SK-N-SH (cell line): ENCODE measurements around the gene CCDC14. TPM values are rescaled to one million over a fixed set of nuclear protein-coding genes. Genes with fewer than 3 reads are reported as not detected.
"Not testable (repeated sequence)": the region's sequence is repeated elsewhere in the genome, so short reads cannot be mapped to it uniquely, and the experiment has no call there.

ENCODE experiments used
- CTCF ChIA-PET: fragments of 300-600, 350-600 bp; formaldehyde crosslinking; extraction: SDS; loops from one replicate; lab custom pipeline; 2021; lab: Yijun Ruan, JAX
- POLR2A ChIA-PET: fragments of 350-600 bp; sonication (Branson Sonifier 250); formaldehyde crosslinking; extraction: SDS; loops from one replicate; lab custom pipeline; 2020; ENCODE audit warnings: antibody characterized with exemption, inconsistent platforms; lab: Yijun Ruan, JAX
- DNase-seq: peaks from one replicate; pipeline ENCODE4 v3.0.0; 2012
- H2AFZ ChIP-seq: fragments of 200-600 bp; sonication (generic); 2 replicates; pipeline ENCODE4 v1.8.1; 2016; ENCODE audit warnings: antibody characterized with exemption, mild to moderate bottlenecking, low read depth
- H3F3A ChIP-seq: fragments of 200-600 bp; sonication (generic); replicated peaks from 2 replicates; pipeline ENCODE3; 2016; ENCODE audit warnings: antibody characterized with exemption, mild to moderate bottlenecking; ENCODE audit not compliant: insufficient read depth
- H3K27ac ChIP-seq, 2 experiments: fragments of 200-500 bp in 1 of 2; fragments of 200-600 bp in 1 of 2; sonication (Bioruptor generic) in 1 of 2; sonication (generic), shearing (Covaris generic) in 1 of 2; 2 replicates each; pipeline versions ENCODE4 v1.5.1 to v1.6.1; 2014 to 2016; ENCODE audit warnings: low read depth in 2 of 2, inconsistent platforms in 1 of 2, low read length in 1 of 2, mild to moderate bottlenecking in 1 of 2, mixed read lengths in 1 of 2
- H3K27me3 ChIP-seq: fragments of 200-600 bp; sonication (generic), shearing (Covaris generic); 2 replicates; pipeline ENCODE4 v1.6.1; 2016; ENCODE audit warnings: mixed run types; ENCODE audit not compliant: insufficient read depth
- H3K36me3 ChIP-seq, 2 experiments: fragments of 200-500 bp in 1 of 2; fragments of 200-600 bp in 1 of 2; sonication (Bioruptor generic) in 1 of 2; sonication (generic) in 1 of 2; replicated peaks in 1 of 2; 2 replicates each; pipeline versions ENCODE3 to v1.5.1; 2014 to 2016; ENCODE audit warnings: low read length in 1 of 2, mild to moderate bottlenecking in 1 of 2; ENCODE audit not compliant: insufficient read depth in 2 of 2, control insufficient read depth in 1 of 2
- H3K4me1 ChIP-seq, 2 experiments: fragments of 200-500 bp in 1 of 2; fragments of 200-600 bp in 1 of 2; sonication (Bioruptor generic) in 1 of 2; sonication (generic), shearing (Covaris generic) in 1 of 2; 2 replicates each; pipeline versions ENCODE4 v1.5.1 to v1.6.1; 2014 to 2016; ENCODE audit warnings: low read depth in 1 of 2, low read length in 1 of 2, mixed run types in 1 of 2; ENCODE audit not compliant: insufficient read depth in 2 of 2, control insufficient read depth in 1 of 2
- H3K4me2 ChIP-seq: fragments of 200-600 bp; sonication (generic), shearing (Covaris generic); 2 replicates; pipeline ENCODE4 v1.6.1; 2017; ENCODE audit warnings: mixed run types
- H3K4me3 ChIP-seq, 2 experiments: fragments of 200-500 bp in 1 of 2; fragments of 200-600 bp in 1 of 2; sonication (Bioruptor generic) in 1 of 2; sonication (generic), shearing (Covaris generic) in 1 of 2; 2 replicates each; pipeline versions ENCODE4 v1.5.1 to v1.8.1; 2014 to 2016; ENCODE audit warnings: low read depth in 2 of 2, inconsistent platforms in 1 of 2, low read length in 1 of 2, mild to moderate bottlenecking in 1 of 2, mixed read lengths in 1 of 2, moderate library complexity in 1 of 2
- H3K79me2 ChIP-seq: fragments of 200-600 bp; sonication (generic); 2 replicates; pipeline ENCODE4 v1.8.1; 2017; ENCODE audit warnings: mild to moderate bottlenecking; ENCODE audit not compliant: insufficient read depth
- H3K9ac ChIP-seq: fragments of 200-600 bp; sonication (generic); 2 replicates; pipeline ENCODE4 v1.6.1; 2017; ENCODE audit warnings: mixed run types
- H3K9me2 ChIP-seq: fragments of 200-600 bp; sonication (generic); 2 replicates; pipeline ENCODE4 v1.6.1; 2017; ENCODE audit warnings: mixed run types
- H3K9me3 ChIP-seq: fragments of 200-600 bp; sonication (generic); 2 replicates; pipeline ENCODE4 v1.6.1; 2017; ENCODE audit warnings: mixed run types, mild to moderate bottlenecking, moderate library complexity
- H4K20me1 ChIP-seq: fragments of 200-600 bp; sonication (generic); 2 replicates; pipeline ENCODE4 v1.6.1; 2017; ENCODE audit warnings: mild to moderate bottlenecking, mixed run types; ENCODE audit not compliant: insufficient read depth
- EZH2phosphoT487 ChIP-seq: fragments of 200-600 bp; sonication (generic); IDR thresholded peaks from 2 replicates; pipeline ENCODE4 v1.6.1; 2017; ENCODE audit warnings: low read depth, mixed run types, mild to moderate bottlenecking, antibody characterized with exemption, moderate library complexity, borderline replicate concordance
- FOSL2 ChIP-seq: IDR thresholded peaks from 2 replicates; pipeline ENCODE4 v1.4.0; 2012; ENCODE audit warnings: low read depth, mild to moderate bottlenecking, moderate library complexity, borderline replicate concordance
- FOXJ3 ChIP-seq: sonication (generic); formaldehyde crosslinking; IDR thresholded peaks from 2 replicates; pipeline ENCODE4 v1.5.1; 2020; ENCODE audit warnings: mild to moderate bottlenecking, missing genetic modification reagents
- FOXM1 ChIP-seq: IDR thresholded peaks from 2 replicates; pipeline ENCODE4 v1.4.0; 2012; ENCODE audit warnings: low read depth, mild to moderate bottlenecking
- GATA2 ChIP-seq: sonication (generic); formaldehyde crosslinking; IDR thresholded peaks from 2 replicates; pipeline ENCODE4 v1.5.0; 2020; ENCODE audit warnings: mild to moderate bottlenecking, missing genetic modification reagents
- NFIC ChIP-seq: IDR thresholded peaks from 2 replicates; pipeline ENCODE4 v1.4.0; 2012; ENCODE audit warnings: borderline replicate concordance
- NRF1 ChIP-seq: IDR thresholded peaks from 2 replicates; pipeline ENCODE4 v1.6.1; 2012; ENCODE audit warnings: low read depth, mild to moderate bottlenecking, low read length
- RFX5 ChIP-seq: IDR thresholded peaks from 2 replicates; pipeline ENCODE4 v1.6.1; 2012; ENCODE audit warnings: mild to moderate bottlenecking, improper control_type of control experiment, low read length
- RXRA ChIP-seq: IDR thresholded peaks from 2 replicates; pipeline ENCODE4 v1.4.0; 2012; ENCODE audit warnings: low read depth, mild to moderate bottlenecking, borderline replicate concordance
- SMC3 ChIP-seq: IDR thresholded peaks from 2 replicates; pipeline ENCODE4 v1.6.1; 2012; ENCODE audit warnings: low read depth, low read length, improper control_type of control experiment
- WGBS: methylation state at CpG from one replicate; pipeline ENCODE4 v1.1.6; 2017; ENCODE audit warnings: low lambda C conversion rate; 5-methylcytosine and 5-hydroxymethylcytosine counted together
- polyA plus RNA-seq, 3 experiments: library from polyadenylated mRNA; depleted of rRNA; stranded (reverse); fragments of >200 nt; gene quantifications; 2 replicates each; pipeline ENCODE4 v1.2.3, GENCODE V29; 2012
- TF ChIP-seq, protein P1 (sequence below): fragments of 150-350 bp; IDR thresholded peaks from 2 replicates; pipeline ENCODE4 v1.6.1; 2016; ENCODE audit warnings: mild to moderate bottlenecking, low read depth, low read length
- TF ChIP-seq, protein P2 (sequence below): fragments of 200-600 bp; sonication (generic); IDR thresholded peaks from 2 replicates; pipeline ENCODE4 v1.6.1; 2017; ENCODE audit warnings: antibody characterized with exemption, mild to moderate bottlenecking, moderate library complexity
- TF ChIP-seq, protein P3 (sequence below): IDR thresholded peaks from 2 replicates; pipeline ENCODE4 v1.4.0; 2012; ENCODE audit warnings: low read depth

Gene CCDC14
- polyA plus RNA-seq, 1 of the 3 experiments (the other 2 are of a cell fraction): 147 TPM

DNA sequence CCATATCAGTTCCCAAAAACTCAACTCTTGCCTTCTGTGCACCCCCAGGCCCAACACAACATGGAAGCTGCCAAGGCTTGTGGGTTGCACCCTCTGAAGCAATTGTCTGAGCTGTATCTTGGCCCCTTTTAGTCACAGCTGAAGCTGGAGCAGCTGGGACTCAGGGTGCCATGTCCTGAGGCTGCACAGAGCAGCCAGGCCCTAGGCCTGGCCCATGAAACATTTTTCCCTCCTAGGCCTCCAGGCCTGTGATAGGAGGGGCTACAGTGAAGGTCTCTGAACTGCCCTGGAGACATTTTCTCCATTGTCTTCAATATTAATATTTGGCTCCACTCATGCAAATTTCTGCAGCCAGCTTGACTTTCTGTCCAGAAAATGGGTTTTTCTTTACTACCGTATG, 68.8 kb downstream of the CCDC14 start:
- no peaks in the 10 kb centered on the region for H3K27me3 ChIP-seq
- peak overlapping the region in 1 of 2 experiments; percentile 9; a peak in 1 of 4 replicates for H3K4me3 ChIP-seq
- H3K4me2 ChIP-seq: no peak overlapping the region
- H3K9ac ChIP-seq: no peak overlapping the region
- H3K79me2 ChIP-seq: no peaks in the 10 kb centered on the region
- peaks cover 4% of the 10 kb centered on the region for H3F3A ChIP-seq
- WGBS: 4% methylated on average over 1 of the region's 1 CpG
- ChIA-PET CTCF (interaction anchor here (1.5 kb wide), 1 partner anchor 8 kb away, joined by 3 read pairs; the partner anchor contains the start of gene MYLK), POLR2A (no interaction called here)
- H4K20me1 ChIP-seq: no peaks in the 10 kb centered on the region
- H3K4me1 ChIP-seq: no peaks in the 10 kb centered on the region
- H3K9me3 ChIP-seq: peaks cover 15% of the 10 kb centered on the region
- H3K36me3 ChIP-seq: no peaks in the 10 kb centered on the region
- no peak for DNase-seq
- H3K9me2 ChIP-seq: no peaks in the 10 kb centered on the region
- no peak overlapping the region for H2AFZ ChIP-seq
- TF ChIP-seq, protein P1, sequence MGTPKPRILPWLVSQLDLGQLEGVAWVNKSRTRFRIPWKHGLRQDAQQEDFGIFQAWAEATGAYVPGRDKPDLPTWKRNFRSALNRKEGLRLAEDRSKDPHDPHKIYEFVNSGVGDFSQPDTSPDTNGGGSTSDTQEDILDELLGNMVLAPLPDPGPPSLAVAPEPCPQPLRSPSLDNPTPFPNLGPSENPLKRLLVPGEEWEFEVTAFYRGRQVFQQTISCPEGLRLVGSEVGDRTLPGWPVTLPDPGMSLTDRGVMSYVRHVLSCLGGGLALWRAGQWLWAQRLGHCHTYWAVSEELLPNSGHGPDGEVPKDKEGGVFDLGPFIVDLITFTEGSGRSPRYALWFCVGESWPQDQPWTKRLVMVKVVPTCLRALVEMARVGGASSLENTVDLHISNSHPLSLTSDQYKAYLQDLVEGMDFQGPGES: no peak
- H3K27ac ChIP-seq: no peak overlapping the region

DNA sequence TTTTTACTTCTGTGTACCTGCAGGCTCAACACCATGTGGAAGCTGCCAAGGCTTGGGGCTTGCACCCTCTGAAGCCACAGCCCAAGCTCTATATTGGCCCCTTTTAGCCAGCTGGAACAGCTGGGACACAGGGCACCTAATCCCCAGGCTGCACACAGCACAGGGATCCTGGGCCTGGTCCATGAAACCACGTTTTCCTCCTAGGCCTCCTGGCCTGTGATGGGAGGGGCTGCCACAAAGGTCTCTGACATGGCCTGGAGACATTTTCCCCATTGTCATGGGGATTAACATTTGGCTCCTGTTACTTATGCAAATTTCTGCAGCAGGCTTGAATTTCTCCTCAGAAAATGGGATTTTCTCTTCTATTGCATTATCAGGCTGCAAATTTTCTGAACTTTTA, 70.0 kb downstream of the CCDC14 start:
- H3K27ac ChIP-seq, H2AFZ ChIP-seq, H3K36me3 ChIP-seq, POLR2A ChIA-PET, DNase-seq, H3K27me3 ChIP-seq, H3K9ac ChIP-seq, H3K4me2 ChIP-seq, H3K79me2 ChIP-seq, CTCF ChIA-PET, H3K4me1 ChIP-seq, H4K20me1 ChIP-seq, H3K4me3 ChIP-seq, H3F3A ChIP-seq, H3K9me2 ChIP-seq: not testable (repeated sequence)
- peaks cover 19% of the 10 kb centered on the region for H3K9me3 ChIP-seq
- 33% methylated on average over 1 of the region's 1 CpG for WGBS

DNA sequence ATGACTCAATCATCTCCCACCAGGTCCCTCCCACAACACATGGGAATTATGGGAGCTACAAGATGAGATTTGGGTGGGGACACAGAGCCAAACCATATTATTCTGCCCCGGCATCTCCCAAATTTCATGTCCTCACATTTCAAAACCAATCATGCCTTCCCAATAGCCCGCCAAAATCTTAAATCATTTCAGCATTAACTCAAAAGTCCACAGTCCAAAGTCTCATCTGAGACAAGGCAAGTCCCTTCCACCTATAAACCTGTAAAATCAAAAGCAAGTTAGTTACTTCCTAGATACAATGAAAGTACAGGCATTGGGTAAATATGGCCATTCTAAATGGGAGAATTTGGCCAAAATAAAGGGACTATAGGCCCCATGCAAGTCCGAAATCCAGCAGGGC, 70.9 kb downstream of the CCDC14 start:
- H4K20me1 ChIP-seq, POLR2A ChIA-PET, H3K4me2 ChIP-seq, H2AFZ ChIP-seq, H3K36me3 ChIP-seq, H3K9ac ChIP-seq, H3K79me2 ChIP-seq, H3K9me2 ChIP-seq, CTCF ChIA-PET, H3K27ac ChIP-seq, H3K27me3 ChIP-seq, H3K4me3 ChIP-seq, H3K4me1 ChIP-seq, DNase-seq: not testable (repeated sequence)
- Histone ChIP-seq H3K9me3 (peaks cover 19% of the 10 kb centered on the region), H3F3A (peaks cover 15% of the 10 kb centered on the region)
- 92% methylated on average over 3 of the region's 3 CpGs for WGBS

DNA sequence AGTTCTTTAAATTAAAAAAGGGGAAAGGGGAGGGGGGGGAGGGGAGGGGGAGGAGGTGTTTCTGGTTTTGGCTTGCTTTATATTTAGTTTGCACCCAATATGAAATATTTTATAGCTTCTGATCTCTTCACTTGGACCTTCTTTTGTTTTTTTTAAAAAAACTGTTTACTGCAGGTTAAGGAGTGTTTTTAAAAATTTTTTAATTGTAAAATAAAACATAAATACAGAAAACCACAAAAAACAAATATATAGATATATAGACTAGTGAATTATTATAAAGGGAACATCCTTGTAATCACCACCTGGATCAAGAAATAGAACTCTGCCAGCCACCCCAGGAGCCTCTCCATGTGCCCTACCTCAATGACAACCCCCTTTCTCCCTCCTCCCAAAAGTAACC, 76.0 kb downstream of the CCDC14 start:
- ChIA-PET POLR2A (no interaction called here), CTCF (interaction anchor here (1.2 to 1.4 kb wide), 2 partner anchors 11 to 161 kb away, joined by 3 to 5 read pairs; no protein-coding TSS in a partner anchor)
- Histone ChIP-seq H3F3A (peaks cover 25% of the 10 kb centered on the region), H3K27ac (0 out of 4 replicates have a peak overlapping the region, but pooled peaks of 1 of the 2 experiments have one; percentile 19), H3K9me3 (peaks cover 7% of the 10 kb centered on the region; the same call in 1 of the 2 replicates), H3K79me2 (peaks cover 45% of the 10 kb centered on the region), H2AFZ (peak overlapping the region; percentile 85; the same call in 1 of the 2 replicates), H3K36me3 (peaks cover 3 to 9% of the 10 kb centered on the region in 2 experiments), H3K9ac (no peak overlapping the region; the same call in 1 of the 2 replicates), H3K4me2 (peak overlapping the region; percentile 76), H3K4me1 (peaks cover 12 to 13% of the 10 kb centered on the region in 2 experiments; a peak in 2 of 4 replicates), H4K20me1 (no peaks in the 10 kb centered on the region), H3K9me2 (no peaks in the 10 kb centered on the region), H3K4me3 (peak overlapping the region; percentile 65 to 73; a peak in 2 of 4 replicates), H3K27me3 (no peaks in the 10 kb centered on the region)
- DNase-seq: no peak
- TF ChIP-seq SMC3 (no peak), NFIC (no peak), RXRA (no peak), RFX5 (no peak), EZH2phosphoT487 (no peak), FOSL2 (no peak), NRF1 (no peak), GATA2 (no peak), FOXJ3 (CRISPR knock-in tag) (no peak), FOXM1 (no peak)
- TF ChIP-seq, protein P2, sequence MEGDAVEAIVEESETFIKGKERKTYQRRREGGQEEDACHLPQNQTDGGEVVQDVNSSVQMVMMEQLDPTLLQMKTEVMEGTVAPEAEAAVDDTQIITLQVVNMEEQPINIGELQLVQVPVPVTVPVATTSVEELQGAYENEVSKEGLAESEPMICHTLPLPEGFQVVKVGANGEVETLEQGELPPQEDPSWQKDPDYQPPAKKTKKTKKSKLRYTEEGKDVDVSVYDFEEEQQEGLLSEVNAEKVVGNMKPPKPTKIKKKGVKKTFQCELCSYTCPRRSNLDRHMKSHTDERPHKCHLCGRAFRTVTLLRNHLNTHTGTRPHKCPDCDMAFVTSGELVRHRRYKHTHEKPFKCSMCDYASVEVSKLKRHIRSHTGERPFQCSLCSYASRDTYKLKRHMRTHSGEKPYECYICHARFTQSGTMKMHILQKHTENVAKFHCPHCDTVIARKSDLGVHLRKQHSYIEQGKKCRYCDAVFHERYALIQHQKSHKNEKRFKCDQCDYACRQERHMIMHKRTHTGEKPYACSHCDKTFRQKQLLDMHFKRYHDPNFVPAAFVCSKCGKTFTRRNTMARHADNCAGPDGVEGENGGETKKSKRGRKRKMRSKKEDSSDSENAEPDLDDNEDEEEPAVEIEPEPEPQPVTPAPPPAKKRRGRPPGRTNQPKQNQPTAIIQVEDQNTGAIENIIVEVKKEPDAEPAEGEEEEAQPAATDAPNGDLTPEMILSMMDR: no peak
- TF ChIP-seq, protein P3, sequence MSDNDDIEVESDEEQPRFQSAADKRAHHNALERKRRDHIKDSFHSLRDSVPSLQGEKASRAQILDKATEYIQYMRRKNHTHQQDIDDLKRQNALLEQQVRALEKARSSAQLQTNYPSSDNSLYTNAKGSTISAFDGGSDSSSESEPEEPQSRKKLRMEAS: no peak
